Measurements from ENCODE around the gene WDR7.

GRCh38 chr18:56650944-56651770, at the start of gene WDR7:
- TF ChIP-seq CTCF (IDR thresholded peaks at IDR 0.05; ENCODE audit: low read length): no peak
- no peak for TF ChIP-seq EZH2 (IDR thresholded peaks at IDR 0.05; ENCODE audit: borderline replicate concordance, low read length)

Measured in OCI-LY1 (cell line).